GM12878 (cell line): Measurements from ENCODE around the gene CUL9. TPM values are rescaled to one million over a fixed set of nuclear protein-coding genes. Genes with fewer than 3 reads are reported as not detected.

Experiments
- FOS ChIP-seq: IDR thresholded peaks from 3 replicates; pipeline ENCODE4 v1.6.1; 2011; ENCODE audit warnings: borderline replicate concordance; ENCODE audit not compliant: insufficient read length; ENCODE audit errors: extremely low read depth
- MYB ChIP-seq: fragments of 150-350 bp; IDR thresholded peaks from 2 replicates; pipeline ENCODE4 v1.6.1; 2014; ENCODE audit warnings: mild to moderate bottlenecking, low read depth, low read length, borderline replicate concordance
- RBBP5 ChIP-seq: fragments of 200-600 bp; sonication (generic); conservative IDR thresholded peaks from 2 replicates; pipeline ENCODE4 v1.6.1; 2016
- polyA plus RNA-seq, 11 experiments: library from polyadenylated mRNA; depleted of rRNA in 4 of 11; unstranded in 6 of 11; stranded (reverse) in 5 of 11; fragments of >200 nt; fragmentation: Nextera tagmentation in 4 of 11; fragmentation: Illumina TruSeq in 1 of 11; extraction: Ambion mirVana in 4 of 11; extraction: Trizol in 1 of 11; gene quantifications; 1 replicate in 1 of 11; 2 replicates in 10 of 11; pipeline versions ENCODE4 v1.2.1 to v1.2.3, GENCODE V29; 2011 to 2016; ENCODE audit warnings: inconsistent platforms in 2 of 11, missing spikeins in 2 of 11, low read depth in 1 of 11
- total RNA-seq, 4 experiments: library from RNA; depleted of rRNA in 3 of 4; stranded (reverse); fragments of >200 nt in 3 of 4; fragmentation: Illumina TruSeq in 1 of 4; extraction: Trizol in 1 of 4; gene quantifications; 2 replicates each; pipeline versions ENCODE4 v1.2.1 to v1.2.3, GENCODE V29; 2013 to 2021

Gene CUL9
- total and polyA plus RNA-seq, 10 of the 15 experiments (the other 5 are each of a cell fraction or from before 2014, with no cell fraction given), result 1.2 to 48.3 (median 17.2) TPM

DNA sequence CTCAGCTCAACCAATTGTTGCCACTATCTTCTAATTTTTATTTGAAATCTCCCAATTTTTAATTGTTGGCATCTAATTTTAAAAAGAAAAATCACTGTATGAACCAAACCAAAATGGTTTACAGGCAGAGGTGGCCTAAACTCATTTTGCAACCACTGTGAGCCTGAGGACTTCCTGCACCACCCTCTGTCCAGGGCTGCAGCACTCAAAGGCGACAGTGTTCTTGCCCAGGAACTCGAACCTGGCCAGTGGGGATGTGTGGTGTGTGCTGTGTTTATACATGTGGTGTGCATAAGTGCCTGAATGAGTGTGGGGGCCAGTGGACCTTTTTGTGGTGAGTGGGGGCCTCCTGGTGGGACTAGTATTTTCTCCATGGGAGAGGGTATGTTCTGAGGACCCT is 91.7 kb downstream of the CUL9 start (continued):
- TF ChIP-seq MYB (no peak), FOS (no peak), RBBP5 (no peak)
- TF ChIP-seq, all 136 proteins: peak for 0

Other genes with a start within 250 kb of the CUL9 start
Only the 7 nearest of the 17 such genes appear.
- gene MRPL2, start 122.8 kb upstream of the CUL9 start, total RNA-seq (2014; rRNA removed), result 33.2 and 34.8 TPM in 2 replicates
- gene MRPL2, start 122.8 kb upstream of the CUL9 start, total RNA-seq (2014; rRNA removed; fragmentation: Illumina TruSeq; extraction: Trizol), result 32.7 and 38.6 TPM in 2 replicates
- gene MRPL2, start 122.8 kb upstream of the CUL9 start, total RNA-seq (2021), result 95.0 and 100 TPM in 2 replicates
- gene MRPL2, start 122.8 kb upstream of the CUL9 start, polyA plus RNA-seq (2011; rRNA removed), result 19.7 and 44.5 TPM in 2 replicates
- gene MRPL2, start 122.8 kb upstream of the CUL9 start, polyA plus RNA-seq (2014; fragmentation: Illumina TruSeq; extraction: Trizol), result 43.1 and 59.7 TPM in 2 replicates
- 10 to 100 TPM; 29.7 to 42.1 TPM for gene MRPL2, start 122.8 kb upstream of the CUL9 start, polyA plus RNA-seq (2014; fragmentation: Nextera tagmentation; extraction: Ambion mirVana)
- 56.0 and 56.6 TPM in 2 replicates for gene MRPL2, start 122.8 kb upstream of the CUL9 start, polyA plus RNA-seq (2014; rRNA removed)
- gene MRPL2, start 122.8 kb upstream of the CUL9 start, polyA plus RNA-seq (2016; fragmentation: Nextera tagmentation; extraction: Ambion mirVana), result 100 to 1,000 TPM; 120 to 125 TPM
- 8.4 TPM in 2 replicates for gene KLC4, start 122.6 kb upstream of the CUL9 start, total RNA-seq (2014; rRNA removed)
- 4.2 and 4.8 TPM in 2 replicates for gene KLC4, start 122.6 kb upstream of the CUL9 start, total RNA-seq (2014; rRNA removed; fragmentation: Illumina TruSeq; extraction: Trizol)
- 9.5 and 11.8 TPM in 2 replicates for gene KLC4, start 122.6 kb upstream of the CUL9 start, total RNA-seq (2021)
- 11.0 and 13.4 TPM in 2 replicates for gene KLC4, start 122.6 kb upstream of the CUL9 start, polyA plus RNA-seq (2011; rRNA removed)
- 3.5 and 6.2 TPM in 2 replicates for gene KLC4, start 122.6 kb upstream of the CUL9 start, polyA plus RNA-seq (2014; fragmentation: Illumina TruSeq; extraction: Trizol)
- gene KLC4, start 122.6 kb upstream of the CUL9 start, polyA plus RNA-seq (2014; fragmentation: Nextera tagmentation; extraction: Ambion mirVana), result 1 to 10 TPM in 1 of 2 experiments, under 1 TPM in 1; 0.90 to 2.4 TPM
- gene KLC4, start 122.6 kb upstream of the CUL9 start, polyA plus RNA-seq (2014; rRNA removed), result 7.5 and 10.1 TPM in 2 replicates
- 1 to 10 TPM; 6.3 to 7.9 TPM for gene KLC4, start 122.6 kb upstream of the CUL9 start, polyA plus RNA-seq (2016; fragmentation: Nextera tagmentation; extraction: Ambion mirVana)
- gene PTK7, start 105.9 kb upstream of the CUL9 start, total RNA-seq (2014; rRNA removed), result 3.3 and 4.1 TPM in 2 replicates
- gene PTK7, start 105.9 kb upstream of the CUL9 start, total RNA-seq (2014; rRNA removed; fragmentation: Illumina TruSeq; extraction: Trizol), result 2.1 and 2.7 TPM in 2 replicates
- 6.2 TPM in 2 replicates for gene PTK7, start 105.9 kb upstream of the CUL9 start, total RNA-seq (2021)
- 10.7 and 14.4 TPM in 2 replicates for gene PTK7, start 105.9 kb upstream of the CUL9 start, polyA plus RNA-seq (2011; rRNA removed)
- 2.4 TPM in 2 replicates for gene PTK7, start 105.9 kb upstream of the CUL9 start, polyA plus RNA-seq (2014; fragmentation: Illumina TruSeq; extraction: Trizol)
- under 1 TPM in 1 of 2 experiments, not detected in 1; 0.18 TPM for gene PTK7, start 105.9 kb upstream of the CUL9 start, polyA plus RNA-seq (2014; fragmentation: Nextera tagmentation; extraction: Ambion mirVana)
- 5.4 and 6.4 TPM in 2 replicates for gene PTK7, start 105.9 kb upstream of the CUL9 start, polyA plus RNA-seq (2014; rRNA removed)
- 1 to 10 TPM; 3.2 to 5.0 TPM for gene PTK7, start 105.9 kb upstream of the CUL9 start, polyA plus RNA-seq (2016; fragmentation: Nextera tagmentation; extraction: Ambion mirVana)
- gene SRF, start 10.9 kb upstream of the CUL9 start, total RNA-seq (2014; rRNA removed), result 30.5 and 37.3 TPM in 2 replicates
- gene SRF, start 10.9 kb upstream of the CUL9 start, total RNA-seq (2014; rRNA removed; fragmentation: Illumina TruSeq; extraction: Trizol), result 19.8 and 22.9 TPM in 2 replicates
- 53.4 and 56.3 TPM in 2 replicates for gene SRF, start 10.9 kb upstream of the CUL9 start, total RNA-seq (2021)
- gene SRF, start 10.9 kb upstream of the CUL9 start, polyA plus RNA-seq (2011; rRNA removed), result 21.9 and 41.4 TPM in 2 replicates
- gene SRF, start 10.9 kb upstream of the CUL9 start, polyA plus RNA-seq (2014; fragmentation: Illumina TruSeq; extraction: Trizol), result 26.8 and 33.5 TPM in 2 replicates
- gene SRF, start 10.9 kb upstream of the CUL9 start, polyA plus RNA-seq (2014; fragmentation: Nextera tagmentation; extraction: Ambion mirVana), result 1 to 10 TPM; 4.1 to 8.3 TPM
- gene SRF, start 10.9 kb upstream of the CUL9 start, polyA plus RNA-seq (2014; rRNA removed), result 48.1 and 54.3 TPM in 2 replicates
- 1 to 10 TPM; 2.3 to 4.4 TPM for gene SRF, start 10.9 kb upstream of the CUL9 start, polyA plus RNA-seq (2016; fragmentation: Nextera tagmentation; extraction: Ambion mirVana)
- gene DNPH1, start 47.3 kb downstream of the CUL9 start, total RNA-seq (2014; rRNA removed), result 125 and 131 TPM in 2 replicates
- 29.0 and 35.0 TPM in 2 replicates for gene DNPH1, start 47.3 kb downstream of the CUL9 start, total RNA-seq (2014; rRNA removed; fragmentation: Illumina TruSeq; extraction: Trizol)
- 73.2 and 76.6 TPM in 2 replicates for gene DNPH1, start 47.3 kb downstream of the CUL9 start, total RNA-seq (2021)
- gene DNPH1, start 47.3 kb downstream of the CUL9 start, polyA plus RNA-seq (2011; rRNA removed), result 42.9 and 62.2 TPM in 2 replicates
- gene DNPH1, start 47.3 kb downstream of the CUL9 start, polyA plus RNA-seq (2014; fragmentation: Illumina TruSeq; extraction: Trizol), result 6.1 and 16.9 TPM in 2 replicates
- 10 to 100 TPM in 1 of 2 experiments, 1 to 10 TPM in 1; 7.0 to 16.5 TPM for gene DNPH1, start 47.3 kb downstream of the CUL9 start, polyA plus RNA-seq (2014; fragmentation: Nextera tagmentation; extraction: Ambion mirVana)
- gene DNPH1, start 47.3 kb downstream of the CUL9 start, polyA plus RNA-seq (2014; rRNA removed), result 136 and 169 TPM in 2 replicates
- gene DNPH1, start 47.3 kb downstream of the CUL9 start, polyA plus RNA-seq (2016; fragmentation: Nextera tagmentation; extraction: Ambion mirVana), result 100 to 1,000 TPM; 105 to 117 TPM
- gene TTBK1, start 61.3 kb downstream of the CUL9 start, total RNA-seq (2014; rRNA removed), result under 0.01 TPM in 1 of 2 replicates, not detected in the other
- gene TTBK1, start 61.3 kb downstream of the CUL9 start, total RNA-seq (2014; rRNA removed; fragmentation: Illumina TruSeq; extraction: Trizol), result not detected in 2 replicates
- gene TTBK1, start 61.3 kb downstream of the CUL9 start, total RNA-seq (2021), result not detected in 2 replicates
- gene TTBK1, start 61.3 kb downstream of the CUL9 start, polyA plus RNA-seq (2011; rRNA removed), result 0.09 and 0.27 TPM in 2 replicates
- not detected in 2 replicates for gene TTBK1, start 61.3 kb downstream of the CUL9 start, polyA plus RNA-seq (2014; fragmentation: Illumina TruSeq; extraction: Trizol)
- not detected for gene TTBK1, start 61.3 kb downstream of the CUL9 start, polyA plus RNA-seq (2014; fragmentation: Nextera tagmentation; extraction: Ambion mirVana)
- 0.05 and 0.06 TPM in 2 replicates for gene TTBK1, start 61.3 kb downstream of the CUL9 start, polyA plus RNA-seq (2014; rRNA removed)
- not detected for gene TTBK1, start 61.3 kb downstream of the CUL9 start, polyA plus RNA-seq (2016; fragmentation: Nextera tagmentation; extraction: Ambion mirVana)
- not detected in 2 replicates for gene SLC22A7, start 116.1 kb downstream of the CUL9 start, total RNA-seq (2014; rRNA removed)
- gene SLC22A7, start 116.1 kb downstream of the CUL9 start, total RNA-seq (2014; rRNA removed; fragmentation: Illumina TruSeq; extraction: Trizol), result not detected in 2 replicates
- gene SLC22A7, start 116.1 kb downstream of the CUL9 start, total RNA-seq (2021), result 0.31 TPM in 1 of 2 replicates, not detected in the other
- not detected in 2 replicates for gene SLC22A7, start 116.1 kb downstream of the CUL9 start, polyA plus RNA-seq (2011; rRNA removed)
- not detected in 2 replicates for gene SLC22A7, start 116.1 kb downstream of the CUL9 start, polyA plus RNA-seq (2014; fragmentation: Illumina TruSeq; extraction: Trizol)
- gene SLC22A7, start 116.1 kb downstream of the CUL9 start, polyA plus RNA-seq (2014; fragmentation: Nextera tagmentation; extraction: Ambion mirVana), result not detected
- not detected in 2 replicates for gene SLC22A7, start 116.1 kb downstream of the CUL9 start, polyA plus RNA-seq (2014; rRNA removed)
- under 1 TPM in 1 of 2 experiments, not detected in 1; 0.08 TPM for gene SLC22A7, start 116.1 kb downstream of the CUL9 start, polyA plus RNA-seq (2016; fragmentation: Nextera tagmentation; extraction: Ambion mirVana)